ENCODE measurements around the gene DNTTIP2. TPM values are rescaled to one million over a fixed set of nuclear protein-coding genes. Genes with fewer than 3 reads are reported as not detected.

DNTTIP2 gene
- total RNA-seq, 4 donors from 2014 or later, result 3.0 to 37.6 (median 24.2) TPM

DNA sequence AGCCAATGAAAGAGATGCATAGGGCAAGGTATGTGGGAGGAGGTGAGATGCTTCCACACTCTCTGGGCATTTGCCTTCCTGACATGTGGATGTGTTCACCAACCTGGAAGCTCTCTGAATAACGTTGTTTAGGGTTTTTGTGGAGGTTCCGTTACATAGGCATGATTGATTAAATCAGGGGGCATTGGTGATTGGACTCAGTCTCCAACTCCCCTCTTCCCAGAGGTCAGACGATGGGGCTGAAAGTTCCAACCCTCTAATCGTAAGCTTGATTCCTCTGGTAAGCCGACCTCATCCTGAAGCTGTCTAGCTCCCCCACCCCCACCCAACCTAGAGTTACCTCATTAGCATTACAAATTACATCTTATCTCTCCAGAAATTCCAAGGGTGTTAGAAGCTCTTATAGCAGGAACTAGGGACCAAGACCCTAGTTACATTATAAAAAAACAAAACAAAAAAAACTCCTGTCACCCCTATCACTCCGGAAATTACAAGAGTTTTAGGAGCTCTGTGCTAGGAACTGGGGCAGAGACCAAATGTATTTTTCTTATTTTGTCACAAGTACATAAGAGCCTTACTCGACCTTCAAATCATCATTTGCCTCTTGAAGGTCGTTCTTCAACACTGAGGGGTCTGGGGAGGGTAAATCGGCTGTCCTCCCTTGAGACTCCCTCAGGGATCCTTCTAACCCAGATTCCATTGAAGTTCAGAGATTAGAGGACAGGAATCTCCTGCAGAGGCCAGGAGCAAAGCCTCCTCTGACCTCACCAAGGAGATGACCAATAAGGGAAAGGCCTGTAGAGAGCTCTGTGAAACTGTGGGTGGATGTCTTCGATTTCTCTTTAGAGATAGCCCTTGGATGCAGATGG is 58.2 kb downstream of the DNTTIP2 start:
- Histone ChIP-seq H3K27ac (no peak overlapping the region), H3K36me3 (no peaks in the 10 kb centered on the region), H3K4me1 (peaks cover 0 to 12% (median 2%) of the 10 kb centered on the region in 4 donors), H3K4me3 (no peak overlapping the region), H3K9me3 (no peaks in the 10 kb centered on the region), H3K27me3 (no peaks in the 10 kb centered on the region)
- TF ChIP-seq, protein P1, sequence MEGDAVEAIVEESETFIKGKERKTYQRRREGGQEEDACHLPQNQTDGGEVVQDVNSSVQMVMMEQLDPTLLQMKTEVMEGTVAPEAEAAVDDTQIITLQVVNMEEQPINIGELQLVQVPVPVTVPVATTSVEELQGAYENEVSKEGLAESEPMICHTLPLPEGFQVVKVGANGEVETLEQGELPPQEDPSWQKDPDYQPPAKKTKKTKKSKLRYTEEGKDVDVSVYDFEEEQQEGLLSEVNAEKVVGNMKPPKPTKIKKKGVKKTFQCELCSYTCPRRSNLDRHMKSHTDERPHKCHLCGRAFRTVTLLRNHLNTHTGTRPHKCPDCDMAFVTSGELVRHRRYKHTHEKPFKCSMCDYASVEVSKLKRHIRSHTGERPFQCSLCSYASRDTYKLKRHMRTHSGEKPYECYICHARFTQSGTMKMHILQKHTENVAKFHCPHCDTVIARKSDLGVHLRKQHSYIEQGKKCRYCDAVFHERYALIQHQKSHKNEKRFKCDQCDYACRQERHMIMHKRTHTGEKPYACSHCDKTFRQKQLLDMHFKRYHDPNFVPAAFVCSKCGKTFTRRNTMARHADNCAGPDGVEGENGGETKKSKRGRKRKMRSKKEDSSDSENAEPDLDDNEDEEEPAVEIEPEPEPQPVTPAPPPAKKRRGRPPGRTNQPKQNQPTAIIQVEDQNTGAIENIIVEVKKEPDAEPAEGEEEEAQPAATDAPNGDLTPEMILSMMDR (IDR thresholded peaks at IDR 0.05), result no peak
- no peak for TF ChIP-seq POLR2A (IDR thresholded peaks at IDR 0.05)
- TF ChIP-seq EP300 (IDR thresholded peaks at IDR 0.05; ENCODE audit: low read depth), result no peak
- no peak for TF ChIP-seq POLR2AphosphoS5 (IDR thresholded peaks at IDR 0.05)
- intact Hi-C loops (cut with DNase I; ENCODE audit: low total_unique reads), result no loop called here
- in situ Hi-C loops (cut with MboI; ENCODE audit: low pct_ligation_motif_present in 1 of 4, low pct_unique_long_range_greater_than_20kb in 1 of 4, low sequenced_read_pairs in 3 of 4), result loop anchor here in 2 of 4 donors (25.0 kb wide), 2 partner anchors 383 to 508 kb away; partner anchors contain the start of gene FNBP1L (in 1 of the 2)
- no peak for DNase-seq
- 78 to 89% methylated on average over 8 to 10 of the region's 10 CpGs for WGBS, 2 donors (ENCODE audit: low coverage in 1 of 2)

DNA sequence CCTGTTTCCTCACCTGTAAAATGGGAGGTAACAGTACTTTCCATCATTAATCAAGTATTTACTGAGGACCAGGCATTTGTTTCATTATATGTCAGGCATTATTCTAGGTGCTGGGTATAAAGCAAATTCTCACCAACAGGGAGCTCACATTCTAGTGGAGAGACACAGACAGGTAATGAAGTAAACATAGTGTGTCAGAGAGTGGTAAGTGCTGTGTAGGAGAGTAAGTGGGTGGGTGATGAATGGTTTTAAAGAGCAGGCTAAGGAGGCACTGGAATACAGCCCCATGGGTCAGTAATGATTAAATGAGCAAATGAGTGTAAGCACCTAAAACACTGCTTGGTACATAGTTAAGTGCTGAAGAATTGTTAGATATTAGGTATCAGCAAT is 60.4 kb downstream of the DNTTIP2 start:
- DNase-seq, result no peak
- no peak overlapping the region for H3K4me3 ChIP-seq
- intact Hi-C loops (cut with DNase I; ENCODE audit: low total_unique reads) (loop anchor here (2.0 kb wide), 1 partner anchor 184 kb away; no protein-coding TSS in a partner anchor), in situ Hi-C loops (cut with MboI; ENCODE audit: low pct_ligation_motif_present in 1 of 4, low pct_unique_long_range_greater_than_20kb in 1 of 4, low sequenced_read_pairs in 3 of 4) (loop anchor here (5.0 to 25.0 kb wide), 6 partner anchors 181 to 506 kb away; partner anchors contain the start of gene FNBP1L (in 1 of the 4))
- peaks cover 0 to 15% (median 2%) of the 10 kb centered on the region in 4 donors for H3K4me1 ChIP-seq
- no peak for TF ChIP-seq POLR2A (IDR thresholded peaks at IDR 0.05)
- TF ChIP-seq POLR2AphosphoS5 (IDR thresholded peaks at IDR 0.05), result no peak
- no peak for TF ChIP-seq EP300 (IDR thresholded peaks at IDR 0.05; ENCODE audit: low read depth)
- TF ChIP-seq, protein P1 (IDR thresholded peaks at IDR 0.05), result no peak
- H3K27ac ChIP-seq, result no peak overlapping the region
- no peaks in the 10 kb centered on the region for H3K36me3 ChIP-seq
- H3K27me3 ChIP-seq, result no peaks in the 10 kb centered on the region
- no peaks in the 10 kb centered on the region for H3K9me3 ChIP-seq

DNA sequence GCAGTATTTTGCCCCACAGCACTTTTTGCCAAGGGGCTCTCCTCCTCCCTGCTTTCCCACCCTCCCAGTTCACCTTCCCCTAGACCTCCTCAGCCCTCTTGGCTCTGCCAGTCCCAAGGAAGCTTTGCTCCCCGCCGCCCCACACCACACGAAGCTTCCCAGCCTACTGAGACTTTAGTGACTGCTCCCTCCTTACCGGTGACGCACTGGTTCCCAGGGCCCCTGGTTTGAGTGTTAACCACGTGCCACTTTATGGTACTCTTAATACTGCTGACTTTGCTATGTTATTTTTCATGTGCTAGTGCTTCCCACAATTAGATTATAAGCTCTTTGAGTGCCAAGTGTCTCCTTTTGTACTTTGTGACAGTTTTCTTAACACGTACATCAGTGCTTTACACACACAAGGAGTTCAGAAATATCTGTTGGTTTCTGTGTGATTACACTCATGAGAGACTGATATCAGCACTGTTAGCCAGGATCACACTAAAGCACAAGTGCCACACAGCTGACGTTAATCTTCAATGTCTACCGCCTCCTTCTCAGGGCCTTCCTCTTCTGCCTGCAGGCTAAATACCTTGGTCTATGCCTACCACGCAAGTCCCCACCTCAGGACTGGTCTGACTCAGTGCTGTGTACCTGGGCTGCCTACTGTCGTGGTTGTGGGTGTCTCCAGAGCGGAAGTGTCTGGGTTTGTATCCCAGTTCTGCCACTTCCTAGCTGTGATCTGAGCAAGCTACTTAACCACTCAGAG is 61.0 kb downstream of the DNTTIP2 start:
- H3K27ac ChIP-seq, result peak overlapping the region in 1 of 4 donors; percentile 41
- intact Hi-C loops (cut with DNase I; ENCODE audit: low total_unique reads), result loop anchor here (2.0 kb wide), 1 partner anchor 183 kb away; no protein-coding TSS in a partner anchor
- H3K36me3 ChIP-seq, result no peaks in the 10 kb centered on the region
- TF ChIP-seq POLR2A (IDR thresholded peaks at IDR 0.05) (no peak), EP300 (IDR thresholded peaks at IDR 0.05; ENCODE audit: low read depth) (no peak), POLR2AphosphoS5 (IDR thresholded peaks at IDR 0.05) (no peak)
- TF ChIP-seq, protein P1 (IDR thresholded peaks at IDR 0.05), result no peak
- no peaks in the 10 kb centered on the region for H3K9me3 ChIP-seq
- H3K4me1 ChIP-seq, result peaks cover 0 to 16% (median 3%) of the 10 kb centered on the region in 4 donors
- no peaks in the 10 kb centered on the region for H3K27me3 ChIP-seq
- 85 to 93% methylated on average over 3 to 12 of the region's 12 CpGs for WGBS, 2 donors (ENCODE audit: low coverage in 1 of 2)
- in situ Hi-C loops (cut with MboI; ENCODE audit: low pct_ligation_motif_present in 1 of 4, low pct_unique_long_range_greater_than_20kb in 1 of 4, low sequenced_read_pairs in 3 of 4), result loop anchor here (5.0 to 25.0 kb wide), 6 partner anchors 181 to 506 kb away; partner anchors contain the start of gene FNBP1L (in 1 of the 4)
- DNase-seq, result no peak
- H3K4me3 ChIP-seq, result no peak overlapping the region
